ENCODE measurements around the gene CDK2. TPM values are rescaled to one million over a fixed set of nuclear protein-coding genes. Genes with fewer than 3 reads are reported as not detected.
A peak's percentile ranks its signal among the peaks of the same experiment; 100 is the strongest.

The CDK2 gene
- total RNA-seq, 4 donors from 2014 or later = 13.9 to 17.2 (median 15.8) TPM

DNA sequence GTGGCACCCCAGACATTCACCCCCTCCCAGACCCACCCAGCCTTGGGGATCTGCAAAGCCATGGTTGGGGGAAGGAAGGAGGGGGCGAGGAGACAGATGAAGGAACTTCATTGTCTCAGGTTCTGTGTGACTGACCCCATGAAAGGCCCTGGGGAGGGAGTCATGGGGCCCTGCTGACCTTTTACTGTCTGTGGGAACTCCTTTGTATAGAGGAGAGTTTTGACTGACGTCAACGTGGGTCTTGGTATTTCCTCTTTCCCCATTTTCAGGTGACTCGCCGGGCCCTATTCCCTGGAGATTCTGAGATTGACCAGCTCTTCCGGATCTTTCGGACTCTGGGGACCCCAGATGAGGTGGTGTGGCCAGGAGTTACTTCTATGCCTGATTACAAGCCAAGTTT, 4.1 kb downstream of the CDK2 start:
- peaks cover 22 to 23% of the 10 kb centered on the region in 2 donors for H3K4me1 ChIP-seq
- TF ChIP-seq CTCF (IDR thresholded peaks at IDR 0.05) (no peak), POLR2A (IDR thresholded peaks at IDR 0.05) (no peak)
- H3K27me3 ChIP-seq = no peaks in the 10 kb centered on the region
- no peak for DNase-seq
- no peak overlapping the region for H3K4me3 ChIP-seq (replicated peaks in 1 of 3)
- no peak overlapping the region for H3K27ac ChIP-seq
- intact Hi-C loops (cut with DNase I) = no loop called here
- no peaks in the 10 kb centered on the region for H3K36me3 ChIP-seq
- WGBS, 2 donors = 88 to 97% methylated on average over 7 of the region's 7 CpGs
- no peaks in the 10 kb centered on the region for H3K9me3 ChIP-seq

GRCh38 chr12:55972042-55972441, 5.4 kb downstream of the CDK2 start:
- no peaks in the 10 kb centered on the region for H3K27me3 ChIP-seq
- WGBS, 2 donors = 50 to 54% methylated on average over 3 of the region's 3 CpGs
- peaks cover 18 to 27% of the 10 kb centered on the region in 2 donors for H3K4me1 ChIP-seq
- H3K4me3 ChIP-seq (replicated peaks in 1 of 3) = no peak overlapping the region
- no peaks in the 10 kb centered on the region for H3K9me3 ChIP-seq
- TF ChIP-seq POLR2A (IDR thresholded peaks at IDR 0.05) (peak in 1 of 2 donors; percentile 8), CTCF (IDR thresholded peaks at IDR 0.05) (no peak)
- peak; percentile 17 to 19 for DNase-seq
- no peaks in the 10 kb centered on the region for H3K36me3 ChIP-seq
- peak overlapping the region in 2 of 3 donors; percentile 72 to 88 for H3K27ac ChIP-seq
- intact Hi-C loops (cut with DNase I) = no loop called here

DNA sequence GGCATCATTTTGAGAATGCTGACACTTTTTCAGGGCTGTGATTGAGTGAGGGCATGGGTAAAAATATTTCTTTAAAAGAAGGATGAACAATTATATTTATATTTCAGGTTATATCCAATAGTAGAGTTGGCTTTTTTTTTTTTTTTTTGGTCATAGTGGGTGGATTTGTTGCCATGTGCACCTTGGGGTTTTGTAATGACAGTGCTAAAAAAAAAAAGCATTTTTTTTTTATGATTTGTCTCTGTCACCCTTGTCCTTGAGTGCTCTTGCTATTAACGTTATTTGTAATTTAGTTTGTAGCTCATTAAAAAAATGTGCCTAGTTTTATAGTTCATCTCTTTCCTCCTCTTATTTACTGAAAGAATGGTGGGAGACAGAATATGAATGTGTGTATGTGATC, 5.8 kb downstream of the CDK2 start:
- Histone ChIP-seq H3K9me3 (no peaks in the 10 kb centered on the region), H3K4me3 (replicated peaks in 1 of 3) (peak overlapping the region in 1 of 3 donors; percentile 45), H3K36me3 (no peaks in the 10 kb centered on the region), H3K27me3 (no peaks in the 10 kb centered on the region), H3K27ac (peak overlapping the region; percentile 72 to 90 (median 88)), H3K4me1 (peaks cover 13 to 23% of the 10 kb centered on the region in 2 donors)
- DNase-seq = no peak
- TF ChIP-seq CTCF (IDR thresholded peaks at IDR 0.05) (no peak), POLR2A (IDR thresholded peaks at IDR 0.05) (no peak)
- intact Hi-C loops (cut with DNase I) = no loop called here
- 44 to 68% methylated on average over 1 of the region's 1 CpG for WGBS, 2 donors

- Histone ChIP-seq H3K27me3 (no peaks in the 10 kb centered on the region), H3K4me1 (peaks cover 12 to 20% of the 10 kb centered on the region in 2 donors)
- intact Hi-C loops (cut with DNase I) = no loop called here
Measured at GRCh38 chr12:55972911-55973598, 6.4 kb downstream of the CDK2 start.

More at GRCh38 chr12:55972911-55973598, 6.4 kb downstream of the CDK2 start:
- H3K4me3 ChIP-seq (replicated peaks in 1 of 3) = peak overlapping the region in 2 of 3 donors; percentile 39 to 45
- DNase-seq = peak in 1 of 2 donors; percentile 7
- H3K9me3 ChIP-seq = no peaks in the 10 kb centered on the region
- TF ChIP-seq CTCF (IDR thresholded peaks at IDR 0.05) (no peak), POLR2A (IDR thresholded peaks at IDR 0.05) (peak in 1 of 2 donors; percentile 67)
- no peaks in the 10 kb centered on the region for H3K36me3 ChIP-seq
- 3 to 5% methylated on average over 18 of the region's 18 CpGs for WGBS, 2 donors
- peak overlapping the region; percentile 72 to 90 (median 88) for H3K27ac ChIP-seq

All from thyroid gland (tissue), 4 donors.